GM12872 (cell line): Measurements from ENCODE around the gene SDR42E2.

Source experiments
- CTCF ChIP-seq: IDR thresholded peaks from 3 replicates; pipeline ENCODE4 v1.5.1; 2011; ENCODE audit warnings: low read depth, mild to moderate bottlenecking, low read length, moderate library complexity; ENCODE audit not compliant: insufficient read depth

SDR42E2 gene

GRCh38 chr16:22141767-22142166 is 20.5 kb upstream of the SDR42E2 start:
- TF ChIP-seq CTCF = peak; percentile 75

GRCh38 chr16:22144520-22144919 is 17.8 kb upstream of the SDR42E2 start:
- no peak for TF ChIP-seq CTCF

- no peak for TF ChIP-seq CTCF
These were observed 14.5 kb upstream of the SDR42E2 start for GRCh38 chr16:22147853-22148252.

GRCh38 chr16:22151246-22151998 is 10.9 kb upstream of the SDR42E2 start:
- TF ChIP-seq CTCF = no peak

- no peak for TF ChIP-seq CTCF
These were observed 10.0 kb upstream of the SDR42E2 start for GRCh38 chr16:22152316-22152715.

GRCh38 chr16:22161401-22161800 is 905 bp upstream of the SDR42E2 start:
- no peak for TF ChIP-seq CTCF

GRCh38 chr16:22162656-22163009 is 327 bp downstream of the SDR42E2 start:
- TF ChIP-seq CTCF = no peak

GRCh38 chr16:22163806-22164205 is 1.5 kb downstream of the SDR42E2 start:
- TF ChIP-seq CTCF = no peak
